Lung (tissue), 12 donors: Measurements from ENCODE around the gene P2RY6. TPM values are rescaled to one million over a fixed set of nuclear protein-coding genes. Genes with fewer than 3 reads are reported as not detected.
A peak's percentile ranks its signal among the peaks of the same experiment; 100 is the strongest.

Experiments
- ATAC-seq: fragments of 200-7000 bp; cut with Tn5 transposase; one replicate; pipeline ENCODE4 v1.9.1; 2020; ENCODE audit warnings: moderate number of reproducible peaks; ENCODE audit not compliant: insufficient read depth, low FRiP score
- DNase-seq, 3 donors: peaks; one replicate each; pipeline ENCODE4 v3.0.0-alpha.2; 2013 to 2017
- H3K27ac ChIP-seq, 2 donors: one replicate each; pipeline ENCODE4 v1.5.1; 2013; ENCODE audit warnings: mild to moderate bottlenecking in 2 of 2, moderate library complexity in 2 of 2, control low read depth in 1 of 2, inconsistent platforms in 1 of 2, low read depth in 1 of 2, low read length in 1 of 2
- H3K27me3 ChIP-seq, 3 donors: one replicate each; pipeline ENCODE4 v1.5.1; 2013; ENCODE audit warnings: low read length in 2 of 3; ENCODE audit not compliant: control insufficient read depth in 3 of 3, insufficient read depth in 3 of 3
- H3K36me3 ChIP-seq, 4 donors: one replicate each; pipeline ENCODE4 v1.5.1; 2013; ENCODE audit warnings: low read length in 4 of 4, mild to moderate bottlenecking in 1 of 4, moderate library complexity in 1 of 4; ENCODE audit not compliant: control insufficient read depth in 4 of 4, insufficient read depth in 4 of 4
- H3K4me1 ChIP-seq, 5 donors: one replicate each; pipeline ENCODE4 v1.5.1; 2013; ENCODE audit warnings: low read length in 5 of 5, mild to moderate bottlenecking in 2 of 5, moderate library complexity in 1 of 5; ENCODE audit not compliant: control insufficient read depth in 5 of 5, insufficient read depth in 5 of 5
- H3K4me3 ChIP-seq: one replicate; pipeline ENCODE4 v1.5.1; 2013; ENCODE audit warnings: mild to moderate bottlenecking, control low read depth, moderate library complexity
- H3K9ac ChIP-seq, 2 donors: one replicate each; pipeline ENCODE4 v1.5.1; 2013; ENCODE audit warnings: low read length in 2 of 2, control low read depth in 1 of 2; ENCODE audit not compliant: insufficient read depth in 1 of 2
- H3K9me3 ChIP-seq, 4 donors: one replicate each; pipeline ENCODE4 v1.5.1; 2013; ENCODE audit warnings: low read length in 3 of 4, mild to moderate bottlenecking in 1 of 4, moderate library complexity in 1 of 4; ENCODE audit not compliant: control insufficient read depth in 4 of 4, insufficient read depth in 3 of 4
- WGBS, 2 donors: extraction: QIAGEN DNeasy Blood & Tissue Kit; methylation state at CpG; one replicate each; pipeline ENCODE4 v1.1.7; 2013; 5-methylcytosine and 5-hydroxymethylcytosine counted together
- polyA plus RNA-seq, 2 donors: library from polyadenylated mRNA; stranded (reverse); fragments of 200-250 nt; gene quantifications; one replicate each; pipeline ENCODE4 v1.2.1, GENCODE V29; 2013
- total RNA-seq, 2 donors: library from RNA; depleted of rRNA in 1 of 2; stranded (reverse); fragments of >200 nt in 1 of 2; gene quantifications; one replicate each; pipeline ENCODE4 v1.2.1, GENCODE V29; 2014 to 2021
- TF ChIP-seq, protein P1 (sequence below): IDR thresholded peaks from 2 replicates; pipeline ENCODE4 v1.5.1; 2012; ENCODE audit warnings: mild to moderate bottlenecking; ENCODE audit errors: control extremely low read depth, extremely low read depth
- donor health status: control.
- donor health status: control.
- donor health status: Bipolar disorder and iron deficiency.
- donor health status: healthy.
- donor health status: DM: yes; HTN: yes; CAD: no.

Gene P2RY6
- total and polyA plus RNA-seq, 4 donors: 3.0 to 13.0 (median 3.6) TPM

DNA sequence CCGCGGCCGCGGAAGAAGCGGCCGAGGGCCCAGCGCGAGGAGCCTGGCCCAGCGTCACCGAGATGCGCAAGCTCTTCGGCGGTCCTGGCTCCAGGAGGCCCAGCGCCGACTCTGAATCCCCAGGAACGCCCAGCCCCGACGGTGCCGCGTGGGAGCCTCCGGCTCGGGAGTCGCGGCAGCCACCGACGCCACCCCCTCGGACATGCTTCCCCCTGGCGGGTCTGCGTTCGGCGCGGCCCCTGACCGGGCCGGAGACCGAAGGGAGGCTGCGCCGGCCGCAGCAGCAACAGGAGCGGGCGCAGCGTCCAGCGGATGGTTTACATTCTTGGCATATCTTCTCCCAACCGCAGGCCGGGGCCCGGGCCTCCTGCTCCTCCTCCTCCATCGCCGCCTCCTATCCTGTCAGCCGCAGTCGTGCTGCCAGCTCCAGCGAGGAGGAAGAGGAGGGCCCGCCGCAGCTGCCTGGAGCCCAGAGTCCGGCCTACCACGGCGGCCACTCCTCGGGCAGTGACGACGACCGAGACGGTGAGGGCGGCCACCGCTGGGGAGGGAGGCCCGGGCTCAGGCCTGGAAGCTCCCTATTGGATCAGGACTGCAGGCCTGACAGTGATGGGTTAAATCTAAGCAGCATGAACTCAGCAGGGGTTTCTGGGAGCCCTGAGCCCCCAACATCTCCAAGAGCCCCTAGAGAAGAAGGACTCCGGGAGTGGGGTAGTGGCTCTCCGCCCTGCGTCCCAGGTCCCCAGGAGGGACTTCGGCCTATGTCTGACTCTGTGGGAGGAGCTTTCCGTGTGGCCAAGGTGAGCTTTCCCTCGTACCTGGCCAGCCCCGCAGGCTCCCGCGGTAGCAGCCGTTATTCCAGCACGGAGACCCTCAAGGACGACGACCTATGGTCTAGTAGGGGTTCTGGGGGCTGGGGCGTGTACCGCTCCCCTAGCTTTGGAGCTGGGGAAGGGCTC, 37.1 kb downstream of the P2RY6 start:
- Histone ChIP-seq H3K27me3 (no peaks in the 10 kb centered on the region), H3K9ac (peak overlapping the region; percentile 59 to 81), H3K9me3 (no peaks in the 10 kb centered on the region), H3K36me3 (peaks cover 0 to 9% (median 0%) of the 10 kb centered on the region in 4 donors), H3K27ac (peak overlapping the region; percentile 97 to 98), H3K4me3 (peak overlapping the region; percentile 64), H3K4me1 (peaks cover 4 to 57% (median 19%) of the 10 kb centered on the region in 5 donors)
- 4 to 6% methylated on average over 75 to 78 of the region's 78 CpGs for WGBS, 2 donors
- TF ChIP-seq, protein P1, sequence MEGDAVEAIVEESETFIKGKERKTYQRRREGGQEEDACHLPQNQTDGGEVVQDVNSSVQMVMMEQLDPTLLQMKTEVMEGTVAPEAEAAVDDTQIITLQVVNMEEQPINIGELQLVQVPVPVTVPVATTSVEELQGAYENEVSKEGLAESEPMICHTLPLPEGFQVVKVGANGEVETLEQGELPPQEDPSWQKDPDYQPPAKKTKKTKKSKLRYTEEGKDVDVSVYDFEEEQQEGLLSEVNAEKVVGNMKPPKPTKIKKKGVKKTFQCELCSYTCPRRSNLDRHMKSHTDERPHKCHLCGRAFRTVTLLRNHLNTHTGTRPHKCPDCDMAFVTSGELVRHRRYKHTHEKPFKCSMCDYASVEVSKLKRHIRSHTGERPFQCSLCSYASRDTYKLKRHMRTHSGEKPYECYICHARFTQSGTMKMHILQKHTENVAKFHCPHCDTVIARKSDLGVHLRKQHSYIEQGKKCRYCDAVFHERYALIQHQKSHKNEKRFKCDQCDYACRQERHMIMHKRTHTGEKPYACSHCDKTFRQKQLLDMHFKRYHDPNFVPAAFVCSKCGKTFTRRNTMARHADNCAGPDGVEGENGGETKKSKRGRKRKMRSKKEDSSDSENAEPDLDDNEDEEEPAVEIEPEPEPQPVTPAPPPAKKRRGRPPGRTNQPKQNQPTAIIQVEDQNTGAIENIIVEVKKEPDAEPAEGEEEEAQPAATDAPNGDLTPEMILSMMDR: no peak
- ATAC-seq (peak; percentile 56), DNase-seq (peak; percentile 92 to 95 (median 93))

DNA sequence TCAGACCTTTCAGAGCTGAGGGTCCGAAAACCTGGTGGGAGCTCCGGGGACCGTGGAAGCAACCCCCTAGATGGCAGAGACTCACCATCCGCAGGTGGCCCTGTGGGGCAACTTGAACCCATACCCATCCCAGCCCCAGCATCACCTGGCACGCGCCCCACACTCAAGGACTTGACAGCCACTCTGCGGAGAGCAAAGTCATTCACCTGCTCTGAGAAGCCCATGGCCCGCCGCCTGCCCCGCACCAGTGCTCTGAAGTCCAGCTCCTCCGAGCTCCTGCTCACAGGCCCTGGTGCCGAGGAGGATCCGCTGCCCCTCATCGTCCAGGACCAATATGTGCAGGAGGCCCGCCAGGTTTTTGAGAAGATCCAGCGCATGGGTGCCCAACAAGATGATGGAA, 37.9 kb downstream of the P2RY6 start:
- Histone ChIP-seq H3K4me3 (peak overlapping the region; percentile 1), H3K9me3 (no peaks in the 10 kb centered on the region), H3K36me3 (peaks cover 0 to 9% (median 0%) of the 10 kb centered on the region in 4 donors), H3K27ac (peak overlapping the region; percentile 97 to 98), H3K27me3 (no peaks in the 10 kb centered on the region), H3K9ac (peak overlapping the region in 1 of 2 donors; percentile 81), H3K4me1 (peaks cover 4 to 65% (median 27%) of the 10 kb centered on the region in 5 donors)
- no peak for DNase-seq
- ATAC-seq: no peak
- TF ChIP-seq, protein P1: no peak
- WGBS, 2 donors: 69 to 83% methylated on average over 16 of the region's 16 CpGs

DNA sequence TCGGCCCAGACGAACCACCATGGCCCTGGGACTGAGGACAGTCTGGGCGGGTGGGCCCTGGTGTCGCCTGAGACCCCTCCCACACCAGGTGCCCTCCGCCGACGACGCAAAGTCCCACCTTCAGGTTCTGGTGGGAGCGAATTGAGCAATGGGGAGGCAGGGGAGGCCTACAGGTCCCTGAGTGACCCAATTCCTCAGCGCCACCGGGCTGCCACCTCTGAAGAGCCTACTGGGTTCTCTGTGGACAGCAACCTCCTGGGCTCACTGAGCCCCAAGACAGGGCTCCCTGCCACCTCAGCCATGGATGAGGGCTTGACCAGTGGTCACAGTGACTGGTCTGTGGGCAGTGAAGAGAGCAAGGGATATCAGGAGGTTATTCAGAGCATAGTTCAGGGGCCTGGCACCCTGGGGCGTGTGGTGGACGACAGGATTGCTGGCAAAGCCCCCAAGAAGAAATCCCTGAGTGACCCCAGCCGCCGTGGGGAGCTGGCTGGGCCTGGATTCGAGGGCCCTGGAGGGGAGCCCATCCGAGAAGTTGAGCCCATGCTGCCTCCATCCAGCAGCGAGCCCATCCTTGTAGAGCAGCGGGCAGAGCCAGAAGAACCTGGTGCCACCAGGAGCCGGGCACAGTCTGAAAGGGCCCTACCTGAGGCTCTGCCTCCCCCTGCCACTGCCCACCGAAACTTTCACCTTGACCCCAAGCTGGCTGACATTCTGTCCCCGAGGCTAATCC, 38.7 kb downstream of the P2RY6 start:
- TF ChIP-seq, protein P1: no peak
- ATAC-seq (no peak), DNase-seq (no peak)
- peak overlapping the region; percentile 59 to 62 for H3K27ac ChIP-seq
- peak overlapping the region; percentile 4 for H3K4me3 ChIP-seq
- no peak overlapping the region for H3K9ac ChIP-seq
- no peaks in the 10 kb centered on the region for H3K9me3 ChIP-seq
- 79 to 84% methylated on average over 22 of the region's 22 CpGs for WGBS, 2 donors
- H3K36me3 ChIP-seq: peaks cover 0 to 9% (median 0%) of the 10 kb centered on the region in 4 donors
- H3K27me3 ChIP-seq: no peaks in the 10 kb centered on the region
- H3K4me1 ChIP-seq: peaks cover 8 to 72% (median 31%) of the 10 kb centered on the region in 5 donors
